Right ventricle myocardium superior (tissue), 1 donor: ENCODE results near the gene SLC43A3. TPM values are rescaled to one million over a fixed set of nuclear protein-coding genes. Genes with fewer than 3 reads are reported as not detected.

Source experiments
- total RNA-seq: library from RNA; stranded (reverse); fragmentation: NEBNext Ultra II Directional; extraction: Animal tissue kit (Norgen Biotek cat#: 25700); gene quantifications from one replicate; pipeline ENCODE4 v1.2.1, GENCODE V29; 2021
- donor health status: DM: no; HTN: yes; CAD: no; lungs with severe emphysema.

Gene SLC43A3
- total RNA-seq, 1 donor from 2014 or later = 20.0 TPM

Other genes with a start within 250 kb of the SLC43A3 start
- 0.13 TPM for gene LRRC55, start 245.2 kb downstream of the SLC43A3 start, total RNA-seq
- 15.4 TPM for gene APLNR, start 189.9 kb downstream of the SLC43A3 start, total RNA-seq
- 39.7 TPM for gene TNKS1BP1, start 102.2 kb downstream of the SLC43A3 start, total RNA-seq
- gene SSRP1, start 91.2 kb downstream of the SLC43A3 start, total RNA-seq = 36.3 TPM
- 1.3 TPM for gene P2RX3, start 88.8 kb downstream of the SLC43A3 start, total RNA-seq
- gene PRG3, start 46.0 kb downstream of the SLC43A3 start, total RNA-seq = not detected
- not detected for gene PRG2, start 36.5 kb downstream of the SLC43A3 start, total RNA-seq
- 1.9 TPM for gene RTN4RL2, start 33.4 kb upstream of the SLC43A3 start, total RNA-seq
- gene SLC43A1, start 88.6 kb upstream of the SLC43A3 start, total RNA-seq = 5.4 TPM
- gene TIMM10, start 103.6 kb upstream of the SLC43A3 start, total RNA-seq = 64.8 TPM
- gene SMTNL1, start 110.5 kb upstream of the SLC43A3 start, total RNA-seq = not detected
- gene UBE2L6, start 140.6 kb upstream of the SLC43A3 start, total RNA-seq = 15.1 TPM
- gene SERPING1, start 170.6 kb upstream of the SLC43A3 start, total RNA-seq = 118 TPM
- 0.54 TPM for gene YPEL4, start 222.8 kb upstream of the SLC43A3 start, total RNA-seq
- gene CLP1, start 230.6 kb upstream of the SLC43A3 start, total RNA-seq = 6.3 TPM
- gene ZDHHC5, start 241.0 kb upstream of the SLC43A3 start, total RNA-seq = 43.7 TPM